OCI-LY7 (cell line): ENCODE results near the gene FOXP1. TPM values are rescaled to one million over a fixed set of nuclear protein-coding genes. Genes with fewer than 3 reads are reported as not detected.

Experiments used
- BruUV-seq: library from RNA; stranded (reverse); fragments of 400-500 nt; replicated peaks from 2 replicates; lab custom pipeline; 2021; lab: Mats Ljungman, UMichigan
- CTCF ChIA-PET: fragments of 300-600 bp; sonication (Branson Sonifier 250); formaldehyde crosslinking; loops from one replicate; lab custom pipeline; 2022; ENCODE audit warnings: antibody characterized with exemption; ENCODE audit not compliant: unreplicated experiment; lab: Charles Lee
- POLR2A ChIA-PET: fragments of 300-600 bp; sonication (Branson Sonifier 250); formaldehyde crosslinking; loops from one replicate; lab custom pipeline; 2022; ENCODE audit warnings: antibody characterized with exemption; lab: Charles Lee
- DNase-seq: peaks from one replicate; pipeline ENCODE4 v3.0.0-alpha.2; 2015; ENCODE audit warnings: low spot score
- H2AFZ ChIP-seq: fragments of 200-600 bp; sonication (generic), shearing (Covaris generic); 2 replicates; pipeline ENCODE4 v1.6.1; 2014; ENCODE audit warnings: mild to moderate bottlenecking, antibody characterized with exemption, low read length, moderate library complexity
- H3K27ac ChIP-seq: fragments of 200-600 bp; sonication (generic); 2 replicates; pipeline ENCODE4 v1.5.1; 2014; ENCODE audit warnings: mixed run types, low read depth, mild to moderate bottlenecking, moderate library complexity, low read length, inconsistent platforms; ENCODE audit not compliant: poor library complexity, severe bottlenecking
- H3K36me3 ChIP-seq: fragments of 200-600 bp; sonication (generic); 2 replicates; pipeline ENCODE4 v1.6.1; 2014; ENCODE audit warnings: mild to moderate bottlenecking, antibody characterized with exemption, low read length, moderate library complexity, mixed read lengths; ENCODE audit not compliant: insufficient read depth
- H3K4me1 ChIP-seq: fragments of 200-600 bp; sonication (generic); 2 replicates; pipeline ENCODE4 v1.5.1; 2014; ENCODE audit warnings: mild to moderate bottlenecking, low read length; ENCODE audit not compliant: insufficient read depth, poor library complexity, severe bottlenecking
- H3K4me2 ChIP-seq: fragments of 200-600 bp; sonication (generic); 2 replicates; pipeline ENCODE4 v1.6.1; 2014; ENCODE audit warnings: mild to moderate bottlenecking, low read length
- H3K4me3 ChIP-seq: fragments of 200-600 bp; sonication (generic); 2 replicates; pipeline ENCODE4 v1.5.1; 2014; ENCODE audit warnings: mild to moderate bottlenecking, low read depth, low read length; ENCODE audit not compliant: poor library complexity, severe bottlenecking
- H3K79me2 ChIP-seq: fragments of 200-600 bp; sonication (generic); 2 replicates; pipeline ENCODE4 v1.6.1; 2016; ENCODE audit warnings: low read depth, mild to moderate bottlenecking, low read length, moderate library complexity, mixed read lengths; ENCODE audit not compliant: insufficient read depth
- H3K9me2 ChIP-seq: fragments of 200-600 bp; sonication (generic); 2 replicates; pipeline ENCODE4 v1.6.1; 2016; ENCODE audit warnings: mild to moderate bottlenecking, low read length, mixed read lengths; ENCODE audit not compliant: insufficient read depth
- H3K9me3 ChIP-seq: fragments of 200-600 bp; sonication (generic); 2 replicates; pipeline ENCODE4 v1.6.1; 2014; ENCODE audit warnings: mild to moderate bottlenecking, mixed run types, low read length, mixed read lengths
- H4K20me1 ChIP-seq: fragments of 200-600 bp; sonication (generic); 2 replicates; pipeline ENCODE4 v1.6.1; 2014; ENCODE audit warnings: mild to moderate bottlenecking, antibody characterized with exemption, low read length, moderate library complexity, mixed read lengths; ENCODE audit not compliant: insufficient read depth
- CTCF ChIP-seq: fragments of 200-600 bp; sonication (generic); conservative IDR thresholded peaks from 2 replicates; pipeline ENCODE4 v1.5.1; 2014; ENCODE audit warnings: mild to moderate bottlenecking, antibody characterized with exemption, low read length, moderate library complexity, mixed read lengths
- EZH2phosphoT487 ChIP-seq: fragments of 200-600 bp; sonication (generic); IDR thresholded peaks from 2 replicates; pipeline ENCODE4 v1.6.1; 2018; ENCODE audit warnings: low read depth, borderline replicate concordance, mild to moderate bottlenecking, mixed run types, antibody characterized with exemption, low read length, moderate library complexity, mixed read lengths
- intact Hi-C: fragments of 100-400 bp; cut with micrococcal nuclease; formaldehyde crosslinking; loops from one replicate; pipeline ENCODE4 v1.10.0; 2022; ENCODE audit not compliant: unreplicated experiment
- total RNA-seq, 2 experiments: library from RNA; depleted of rRNA in 1 of 2; stranded (reverse); fragments of >200 nt in 1 of 2; shearing (Covaris generic) in 1 of 2; gene quantifications; 2 replicates each; pipeline ENCODE4 v1.2.3, GENCODE V29; 2014 to 2022

The FOXP1 gene
- total RNA-seq, 2 experiments from 2014 or later, result 87.3 to 151 TPM

- no TSS peak for BruUV-seq
- ChIA-PET CTCF (no interaction called here), POLR2A (no interaction called here)
- Histone ChIP-seq H3K4me3 (no peak overlapping the region), H3K9me3 (no peaks in the 10 kb centered on the region), H3K4me2 (no peak overlapping the region), H4K20me1 (no peaks in the 10 kb centered on the region), H3K9me2 (no peaks in the 10 kb centered on the region), H2AFZ (no peak overlapping the region), H3K4me1 (no peaks in the 10 kb centered on the region), H3K27ac (no peak overlapping the region), H3K36me3 (no peaks in the 10 kb centered on the region), H3K79me2 (no peaks in the 10 kb centered on the region)
- intact Hi-C loops, result loop anchor here (10.0 kb wide), 1 partner anchor 271 kb away; no protein-coding TSS in a partner anchor
- TF ChIP-seq EZH2phosphoT487, result no peak
- no peak for TF ChIP-seq CTCF
- no peak for DNase-seq
Observed at GRCh38 chr3:71244153-71244825, 339.2 kb downstream of the FOXP1 start.

GRCh38 chr3:71243229-71243628 lies 340.3 kb downstream of the FOXP1 start:
- intact Hi-C loops, result loop anchor here (10.0 kb wide), 1 partner anchor 272 kb away; no protein-coding TSS in a partner anchor

More at GRCh38 chr3:71243229-71243628, 340.3 kb downstream of the FOXP1 start:
- Histone ChIP-seq H3K4me2 (no peak overlapping the region), H3K4me1 (no peaks in the 10 kb centered on the region), H4K20me1 (no peaks in the 10 kb centered on the region), H2AFZ (no peak overlapping the region), H3K79me2 (no peaks in the 10 kb centered on the region), H3K4me3 (no peak overlapping the region), H3K9me2 (no peaks in the 10 kb centered on the region), H3K36me3 (no peaks in the 10 kb centered on the region), H3K9me3 (no peaks in the 10 kb centered on the region), H3K27ac (no peak overlapping the region)
- TF ChIP-seq EZH2phosphoT487 (no peak), CTCF (no peak)
- CTCF ChIA-PET, result no interaction called here
- no TSS peak for BruUV-seq
- POLR2A ChIA-PET, result interaction anchor here (0.6 to 1.3 kb wide), 5 partner anchors 8 to 362 kb away, joined by 3 to 9 read pairs (median 3); no protein-coding TSS in a partner anchor
- no peak for DNase-seq
